NCI-H128 (cell line): ENCODE data around the gene ST3GAL3.
"Not testable (repeated sequence)": the region's sequence is repeated elsewhere in the genome, so short reads cannot be mapped to it uniquely, and the experiment has no call there.

Source experiments
- DNase-seq: peaks from one replicate; lab custom pipeline; 2025; ENCODE audit not compliant: unreplicated experiment; lab: John Stamatoyannopoulos, UW

ST3GAL3 gene

GRCh38 chr1:43703836-43704235 is 3.5 kb upstream of the ST3GAL3 start:
- no peak for DNase-seq

- no peak for DNase-seq
Measured at GRCh38 chr1:43704838-43705237, 2.5 kb upstream of the ST3GAL3 start.

GRCh38 chr1:43705334-43705733 is 2.0 kb upstream of the ST3GAL3 start:
- DNase-seq = no peak

- DNase-seq = no peak
Measured at GRCh38 chr1:43705982-43706597, 1.2 kb upstream of the ST3GAL3 start.

GRCh38 chr1:43706598-43707189 is 642 bp upstream of the ST3GAL3 start:
- DNase-seq = no peak

- no peak for DNase-seq
Measured at GRCh38 chr1:43708002-43708410, 670 bp downstream of the ST3GAL3 start.

- no peak for DNase-seq
Measured at GRCh38 chr1:43711049-43711448, 3.7 kb downstream of the ST3GAL3 start.

- no peak for DNase-seq
Measured at GRCh38 chr1:43711524-43712386, 4.4 kb downstream of the ST3GAL3 start.

- no peak for DNase-seq
Measured at GRCh38 chr1:43716559-43717281, 9.4 kb downstream of the ST3GAL3 start.

GRCh38 chr1:43719063-43719462 is 11.7 kb downstream of the ST3GAL3 start:
- no peak for DNase-seq

- not testable (repeated sequence) for DNase-seq
Measured at GRCh38 chr1:43719670-43720419, 12.5 kb downstream of the ST3GAL3 start.

- no peak for DNase-seq
Measured at GRCh38 chr1:43722810-43723209, 15.5 kb downstream of the ST3GAL3 start.

- DNase-seq = no peak
Measured at GRCh38 chr1:43729816-43730463, 22.6 kb downstream of the ST3GAL3 start.

GRCh38 chr1:43731867-43732531 is 24.7 kb downstream of the ST3GAL3 start:
- no peak for DNase-seq

GRCh38 chr1:43736819-43737218 is 29.5 kb downstream of the ST3GAL3 start:
- DNase-seq = no peak

GRCh38 chr1:43742026-43742425 is 34.7 kb downstream of the ST3GAL3 start:
- no peak for DNase-seq

- DNase-seq = peak; percentile 70
Measured at GRCh38 chr1:43743206-43743605, 35.9 kb downstream of the ST3GAL3 start.

GRCh38 chr1:43747736-43748135 is 40.4 kb downstream of the ST3GAL3 start:
- DNase-seq = no peak

GRCh38 chr1:43750083-43750482 is 42.7 kb downstream of the ST3GAL3 start:
- no peak for DNase-seq

GRCh38 chr1:43753422-43753821 is 46.1 kb downstream of the ST3GAL3 start:
- no peak for DNase-seq
